Suppressor macrophage treated with lipopolysaccharide for 1 hour (primary cell): ENCODE data around the gene NSG1.

ENCODE experiments used
- DNase-seq, 3 donors: peaks; one replicate each; pipeline ENCODE4 v3.0.0-alpha.2; 2020 to 2022

NSG1 gene

DNA sequence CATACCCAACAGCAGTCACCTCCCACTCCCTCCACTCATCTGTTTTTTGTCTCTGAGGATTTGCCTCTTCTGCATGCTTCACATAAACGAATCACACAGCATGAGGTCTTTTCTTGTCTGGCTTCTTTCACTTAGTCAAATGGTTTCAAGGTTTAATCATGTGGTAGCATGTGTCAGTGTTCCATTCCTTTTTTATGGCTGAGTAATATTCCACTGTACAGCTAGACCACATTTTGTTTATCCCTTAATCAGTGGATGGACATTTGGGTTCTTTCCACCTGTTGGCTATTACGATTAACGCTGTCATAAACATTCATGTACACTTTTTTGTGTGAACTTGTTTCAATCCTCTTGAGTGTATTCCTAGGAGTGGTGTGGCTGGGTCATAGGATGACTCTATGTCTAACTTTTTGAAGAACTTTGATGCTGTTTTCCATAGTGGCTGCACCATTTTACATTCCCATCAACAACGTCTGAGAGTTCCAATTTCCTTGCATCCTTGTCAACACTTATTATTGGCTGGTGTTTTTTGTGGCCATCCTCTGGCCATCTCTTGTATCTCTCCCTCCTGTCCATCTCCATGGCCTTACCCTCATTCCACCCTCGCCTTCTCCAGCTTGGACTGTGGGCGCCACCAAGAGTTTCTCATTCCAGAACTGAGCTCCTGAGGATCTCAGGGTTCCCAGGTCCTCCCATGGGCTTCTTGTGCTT lies 12.4 kb upstream of the NSG1 start:
- DNase-seq: no peak

DNA sequence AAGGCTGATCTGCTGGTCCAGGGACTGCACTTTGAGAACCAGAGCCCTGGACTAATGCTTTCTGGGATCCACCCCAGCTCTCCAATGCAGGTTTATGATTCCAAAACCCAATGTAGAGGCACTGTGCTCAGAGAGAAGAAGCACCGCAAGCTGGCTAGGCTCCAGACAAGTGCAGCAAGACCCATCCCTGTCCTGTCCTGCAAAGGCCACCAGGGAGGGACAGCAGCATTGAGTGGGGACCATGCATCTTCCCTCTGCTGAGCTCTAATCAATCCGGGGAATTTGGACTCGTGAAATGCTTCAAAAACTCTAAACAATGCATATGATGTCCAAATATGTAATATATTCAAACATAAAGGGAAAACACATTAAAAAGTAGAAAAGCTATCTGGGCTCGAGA lies 10.8 kb upstream of the NSG1 start:
- DNase-seq: no peak

DNA sequence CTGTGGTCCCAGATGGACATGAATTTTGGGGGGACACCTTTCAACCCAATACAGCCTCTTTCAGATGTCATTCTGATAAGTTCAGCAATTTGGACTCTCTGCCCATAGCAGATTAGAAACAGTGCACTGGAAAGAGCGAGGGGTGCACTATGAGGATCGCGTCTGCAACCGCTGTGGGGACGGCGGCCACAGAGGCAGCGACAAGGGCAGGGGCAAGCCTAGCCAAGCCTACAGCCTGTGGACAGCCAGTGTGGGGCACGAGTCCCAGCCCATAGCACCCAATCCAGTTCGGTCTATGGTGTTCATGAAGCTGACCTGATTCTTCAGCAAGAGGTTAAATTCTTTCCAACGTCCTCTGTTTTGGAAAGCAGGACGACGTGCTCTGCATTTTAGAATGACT lies 9.7 kb upstream of the NSG1 start:
- no peak for DNase-seq

DNA sequence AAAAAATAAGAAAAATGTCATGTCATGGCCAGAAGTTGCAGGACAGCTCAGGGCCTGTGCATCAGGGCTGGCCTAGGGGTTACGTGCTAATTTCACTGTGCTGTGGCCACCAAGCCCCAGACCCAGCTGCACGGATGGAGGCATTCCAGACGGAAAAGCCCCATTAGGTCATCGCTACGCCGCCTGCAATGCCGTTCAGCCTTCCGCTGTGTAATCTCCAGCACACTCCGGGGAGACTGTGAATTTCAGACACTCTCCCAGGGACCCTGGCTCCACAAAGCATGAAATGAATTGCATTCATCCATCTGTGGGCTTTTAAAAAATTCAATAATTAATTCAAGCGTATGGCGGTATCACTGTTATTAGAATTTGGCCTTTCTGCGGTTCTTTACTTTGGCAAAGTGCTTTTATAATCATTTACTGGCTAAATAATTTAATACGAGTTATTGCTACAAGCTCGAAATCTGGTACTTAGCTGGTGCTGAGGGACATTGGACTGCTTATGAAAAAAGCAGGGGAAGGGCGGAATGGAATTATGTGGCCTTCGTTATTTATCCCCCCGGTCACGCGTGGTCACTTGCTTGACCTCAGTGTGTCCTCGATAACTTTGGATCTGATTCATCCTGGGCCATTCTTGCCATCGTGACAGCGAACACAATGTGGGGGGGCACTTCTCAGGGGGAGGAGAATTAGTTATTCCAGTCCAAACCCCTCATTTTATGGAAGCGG lies 9.0 kb upstream of the NSG1 start:
- no peak for DNase-seq

DNA sequence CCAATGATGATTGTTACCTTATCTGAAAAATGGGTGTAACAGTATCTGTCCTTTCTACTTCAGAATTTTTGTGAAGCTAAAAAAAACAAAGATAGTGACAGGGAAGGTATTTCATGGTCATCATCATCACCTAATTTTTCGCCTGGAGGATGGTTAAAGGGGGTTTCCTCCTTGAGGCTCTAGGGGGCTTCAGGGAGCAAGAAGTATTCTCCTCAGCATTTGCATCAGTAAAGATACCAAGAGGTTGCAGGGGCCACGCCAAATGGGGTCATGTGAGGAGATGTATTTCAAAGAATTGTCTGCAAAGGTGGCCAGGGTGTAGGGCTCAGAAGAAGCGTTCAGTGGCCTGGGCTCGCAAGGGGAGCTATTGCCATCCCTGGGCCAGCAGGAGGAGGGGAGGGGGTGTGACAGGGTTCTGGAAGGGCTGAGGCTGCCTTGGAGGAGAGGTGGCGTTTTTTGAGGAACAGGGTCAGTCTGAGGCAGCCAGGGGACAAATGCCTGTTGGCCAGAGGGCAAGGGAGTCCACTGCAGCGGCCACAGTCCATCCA lies 7.3 kb upstream of the NSG1 start:
- no peak for DNase-seq

DNA sequence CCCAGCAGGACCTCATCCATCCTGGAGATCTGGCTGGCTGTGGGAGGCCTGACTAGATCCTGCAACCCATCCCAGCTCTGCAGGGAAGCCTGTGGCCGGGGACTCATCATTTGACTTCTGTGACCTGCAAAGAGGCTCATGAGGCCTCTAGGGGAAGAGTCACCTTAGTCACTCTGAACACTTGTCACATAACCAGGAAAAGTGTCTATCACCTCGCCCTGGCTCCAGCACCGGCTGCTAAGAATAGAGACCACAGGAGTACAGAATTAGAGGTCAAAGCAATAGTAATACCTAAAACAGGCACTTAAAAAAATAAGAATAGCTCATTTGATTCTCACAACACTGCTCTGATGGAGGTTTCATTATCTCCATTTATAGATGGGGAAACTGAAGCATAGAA lies 3.8 kb upstream of the NSG1 start:
- DNase-seq: no peak

DNA sequence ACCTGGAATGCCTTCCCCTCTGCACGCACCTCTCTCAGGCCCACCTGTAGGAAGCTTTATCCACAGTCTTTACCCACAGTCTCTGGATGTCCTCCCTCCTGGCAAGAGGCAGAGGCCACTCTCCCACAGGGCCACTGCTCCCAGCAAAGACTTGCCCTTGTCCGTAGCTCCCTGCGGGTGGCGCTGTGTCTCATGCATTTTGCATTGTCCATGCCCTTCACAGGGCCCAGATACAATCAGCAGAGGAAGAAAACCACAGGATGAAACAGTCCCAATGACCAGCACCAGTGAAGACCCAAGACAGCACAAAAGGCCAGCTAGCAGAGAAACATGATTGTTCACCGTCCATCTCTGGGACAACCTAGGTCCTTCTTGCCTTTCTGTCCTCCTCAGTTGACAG lies 2.1 kb upstream of the NSG1 start:
- DNase-seq: peak in 1 of 3 donors; percentile 7

DNA sequence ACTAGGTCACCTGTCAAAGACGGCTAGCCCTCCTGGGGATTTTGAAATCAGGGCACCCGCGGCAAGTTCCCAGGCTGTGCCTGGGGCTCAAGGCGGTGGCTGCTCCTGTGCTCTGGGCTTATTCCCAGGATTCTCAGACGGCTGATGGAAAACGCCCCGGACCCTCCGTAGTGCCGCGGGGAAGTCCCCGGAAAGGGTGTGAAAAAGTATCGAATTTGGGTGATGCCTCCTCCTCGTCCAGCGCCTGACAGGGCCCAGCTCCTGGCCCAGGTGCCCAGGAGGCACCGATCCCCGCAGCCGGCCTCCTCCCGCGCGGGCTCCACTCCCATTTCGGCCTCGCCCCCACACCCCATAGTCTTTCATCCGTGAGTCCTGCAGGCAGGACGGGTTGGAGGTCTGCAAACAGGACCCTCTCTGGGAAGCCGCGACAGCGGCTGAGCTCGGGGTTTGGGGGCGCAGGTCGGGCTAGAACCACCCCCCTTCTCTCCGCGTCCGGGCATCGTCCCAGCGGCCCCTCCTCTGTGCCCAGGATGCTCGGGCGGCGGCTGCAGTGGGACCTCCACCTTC lies 1.1 kb upstream of the NSG1 start:
- no peak for DNase-seq

DNA sequence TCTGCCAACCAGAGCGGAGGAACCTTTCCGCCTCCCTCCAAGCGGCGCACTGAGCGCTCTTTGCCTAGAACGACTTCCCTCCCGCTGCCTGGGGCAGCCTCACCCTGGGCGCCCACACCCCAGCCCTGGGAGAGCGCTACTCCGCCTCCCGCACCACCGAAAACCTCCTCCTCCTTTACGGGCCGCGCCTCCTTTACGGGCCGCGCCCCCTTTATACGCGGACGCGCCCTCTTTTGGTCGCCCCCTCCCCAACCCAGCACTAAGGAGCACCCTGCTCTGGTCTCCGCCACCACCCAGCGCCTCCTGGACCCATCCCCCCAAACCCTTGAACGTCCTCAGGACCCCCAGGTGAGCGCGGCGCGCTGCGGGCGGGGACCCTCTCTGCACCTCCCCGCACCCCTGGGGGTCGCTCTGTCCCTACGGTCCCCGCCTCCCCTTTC lies 586 bp upstream of the NSG1 start:
- no peak for DNase-seq

DNA sequence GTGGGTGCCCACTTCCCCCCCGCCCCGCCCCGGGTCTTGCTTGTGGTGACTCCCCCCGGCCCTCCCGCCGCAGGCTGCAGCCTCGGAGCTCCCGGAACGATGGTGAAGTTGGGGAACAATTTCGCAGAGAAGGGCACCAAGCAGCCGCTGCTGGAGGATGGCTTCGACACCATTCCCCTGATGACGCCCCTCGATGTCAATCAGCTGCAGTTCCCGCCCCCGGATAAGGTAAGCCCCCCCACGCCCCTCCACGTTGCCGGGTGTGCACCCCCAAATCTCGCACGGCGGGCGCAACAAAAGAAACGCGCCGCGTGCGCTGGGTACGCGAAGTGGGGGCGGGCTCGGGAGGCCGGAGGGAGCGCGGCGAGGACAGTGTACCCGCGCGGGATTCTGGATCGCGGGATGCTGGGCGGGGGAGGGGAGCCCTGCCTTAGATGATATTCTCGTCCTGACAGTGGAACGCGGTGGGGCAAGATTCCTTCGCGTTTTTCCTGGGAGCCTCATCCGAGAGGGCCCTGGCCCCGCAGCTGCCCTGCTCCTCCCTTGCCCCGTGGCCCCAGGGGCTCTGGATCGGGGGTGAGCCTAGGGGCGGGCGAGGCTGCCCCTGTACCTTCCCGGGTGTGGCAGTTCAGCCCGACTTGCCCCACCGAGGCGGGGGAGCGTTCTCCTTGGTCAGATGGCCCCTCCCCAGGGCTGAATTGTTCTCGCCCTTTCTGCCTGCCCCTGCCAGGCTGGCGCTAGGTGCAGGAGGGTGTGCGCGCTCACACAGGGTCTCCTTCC lies 819 bp downstream of the NSG1 start:
- DNase-seq: no peak

DNA sequence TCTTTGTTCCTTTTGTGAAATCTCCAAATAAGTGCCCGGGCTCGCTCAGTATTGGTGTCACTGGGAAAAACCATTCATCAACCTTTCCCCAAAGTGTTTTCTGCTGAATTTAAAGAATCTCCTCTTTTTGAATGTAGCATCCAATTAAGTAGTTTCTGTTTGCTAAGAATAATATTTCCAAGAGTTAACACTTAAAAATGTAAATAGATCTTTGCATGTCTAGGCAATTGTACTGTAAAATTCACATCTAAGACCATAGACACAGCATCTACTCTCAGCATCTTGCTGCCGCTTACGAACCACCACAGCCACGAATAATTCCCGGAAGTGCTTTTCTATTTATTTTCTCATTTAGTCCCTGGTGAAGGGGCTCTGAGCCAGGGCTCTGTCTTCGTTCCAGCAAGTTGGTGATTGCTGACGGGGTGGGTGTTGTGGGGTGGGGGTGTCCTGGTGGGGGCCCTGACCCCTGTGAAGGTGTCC lies 1.4 kb downstream of the NSG1 start:
- DNase-seq: no peak

DNA sequence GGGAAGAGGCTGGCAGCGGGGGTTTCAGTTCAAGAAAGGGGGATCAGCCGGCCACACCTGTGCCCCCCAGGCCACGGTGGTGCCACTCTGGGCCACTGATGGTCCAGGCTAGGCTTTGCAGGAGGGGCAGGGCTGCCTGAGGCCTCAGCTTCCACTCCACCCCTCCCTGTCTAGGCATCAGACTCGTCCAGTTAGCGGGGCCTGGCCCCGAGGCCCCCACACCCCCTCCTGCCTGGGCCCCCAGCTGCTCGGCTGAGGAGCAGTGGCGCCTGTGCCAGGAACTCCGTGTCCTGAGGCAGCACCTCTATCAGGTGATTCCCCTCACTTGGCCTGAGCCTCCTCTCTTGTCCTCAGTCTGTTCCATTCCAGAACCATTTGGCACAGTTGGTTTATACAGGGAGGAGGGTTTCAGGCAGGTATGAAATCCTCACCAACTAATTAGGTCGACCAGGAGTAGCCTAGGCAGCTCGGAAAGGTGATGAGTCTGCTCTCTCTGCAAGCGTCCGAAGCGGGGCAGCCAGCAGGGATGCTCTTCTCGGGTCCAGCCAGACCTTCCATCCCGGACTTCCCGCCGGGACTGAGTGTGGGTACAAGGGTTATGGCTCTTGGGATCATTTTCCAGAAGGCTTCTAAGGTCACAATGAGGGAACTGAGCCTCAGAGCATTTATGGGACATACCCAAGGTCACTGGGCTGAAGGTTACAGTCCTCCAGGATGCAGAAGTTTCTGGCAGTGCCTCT lies 2.1 kb downstream of the NSG1 start:
- no peak for DNase-seq

DNA sequence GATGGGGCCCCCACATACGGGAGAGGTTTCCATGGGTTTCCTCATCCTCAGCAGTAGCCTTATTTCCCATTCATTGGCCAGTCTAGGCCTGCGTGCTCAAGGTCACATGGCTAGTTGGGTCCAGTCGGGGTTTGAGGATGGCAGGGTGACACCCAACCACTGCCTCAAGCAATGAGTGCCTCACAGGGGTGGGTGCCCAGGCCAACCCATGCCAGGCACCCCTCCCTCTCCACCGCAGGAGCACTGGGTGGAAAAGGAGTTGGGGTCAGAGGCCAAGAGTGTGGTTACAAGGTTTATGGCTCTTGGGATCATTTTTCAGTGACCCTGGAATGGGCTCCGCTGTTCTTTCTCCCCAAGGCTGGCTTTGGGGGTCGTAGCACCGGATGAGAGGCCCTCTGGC lies 3.1 kb downstream of the NSG1 start:
- no peak for DNase-seq

DNA sequence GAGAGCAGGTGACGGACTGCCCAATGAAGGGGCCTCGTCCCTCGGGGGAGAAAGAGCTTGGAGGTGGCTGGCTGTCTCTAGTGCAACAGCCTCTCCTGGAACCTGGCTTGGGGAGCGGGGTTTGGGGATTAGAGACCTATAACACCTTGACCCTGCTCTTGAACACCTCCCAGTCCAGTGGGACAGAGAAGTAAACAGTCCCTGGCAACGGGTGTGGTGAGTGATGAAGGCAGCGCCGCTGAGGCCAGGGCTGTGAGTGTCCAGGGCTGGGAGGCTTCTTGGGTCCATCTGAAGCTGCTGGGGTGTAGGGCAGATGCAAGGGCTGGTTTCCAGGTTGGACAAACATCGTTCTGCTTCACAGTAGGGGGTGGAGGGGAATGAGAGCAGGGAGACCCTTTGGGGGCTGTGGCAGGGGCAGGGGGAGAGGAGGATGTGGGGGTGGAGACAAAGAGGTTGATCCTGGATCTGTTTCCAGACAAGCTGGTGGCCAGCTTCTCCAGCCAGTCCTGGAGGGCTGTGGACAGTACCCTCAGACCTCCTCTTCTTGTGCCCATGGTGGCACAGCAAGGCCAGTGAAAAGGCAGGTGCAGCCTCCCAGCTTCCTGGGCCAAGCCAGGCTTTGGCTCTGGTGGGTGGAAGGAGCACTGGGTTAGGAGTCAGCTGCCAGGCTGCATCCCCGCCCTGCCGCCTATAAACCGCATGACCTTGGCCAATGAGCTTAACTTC lies 3.8 kb downstream of the NSG1 start:
- DNase-seq: no peak

DNA sequence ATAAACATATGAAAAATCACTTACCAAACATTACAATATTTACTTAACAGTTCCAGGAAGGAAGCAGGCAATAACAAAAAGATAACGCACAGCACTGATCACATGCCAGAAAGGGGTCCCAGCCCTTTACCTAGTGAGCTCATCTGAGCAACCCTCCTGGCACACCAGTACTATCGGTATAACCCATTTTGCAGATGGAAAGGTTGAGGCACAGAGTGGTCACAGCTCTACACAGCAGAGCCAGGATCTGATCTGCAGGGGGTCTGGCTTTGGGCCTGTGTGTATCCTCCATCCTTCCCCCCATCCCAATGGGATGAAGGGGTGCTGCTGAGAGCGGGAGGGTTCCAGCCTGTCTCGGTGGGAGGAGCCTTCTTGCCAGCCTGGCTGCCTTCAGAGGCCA lies 5.0 kb downstream of the NSG1 start:
- DNase-seq: no peak

DNA sequence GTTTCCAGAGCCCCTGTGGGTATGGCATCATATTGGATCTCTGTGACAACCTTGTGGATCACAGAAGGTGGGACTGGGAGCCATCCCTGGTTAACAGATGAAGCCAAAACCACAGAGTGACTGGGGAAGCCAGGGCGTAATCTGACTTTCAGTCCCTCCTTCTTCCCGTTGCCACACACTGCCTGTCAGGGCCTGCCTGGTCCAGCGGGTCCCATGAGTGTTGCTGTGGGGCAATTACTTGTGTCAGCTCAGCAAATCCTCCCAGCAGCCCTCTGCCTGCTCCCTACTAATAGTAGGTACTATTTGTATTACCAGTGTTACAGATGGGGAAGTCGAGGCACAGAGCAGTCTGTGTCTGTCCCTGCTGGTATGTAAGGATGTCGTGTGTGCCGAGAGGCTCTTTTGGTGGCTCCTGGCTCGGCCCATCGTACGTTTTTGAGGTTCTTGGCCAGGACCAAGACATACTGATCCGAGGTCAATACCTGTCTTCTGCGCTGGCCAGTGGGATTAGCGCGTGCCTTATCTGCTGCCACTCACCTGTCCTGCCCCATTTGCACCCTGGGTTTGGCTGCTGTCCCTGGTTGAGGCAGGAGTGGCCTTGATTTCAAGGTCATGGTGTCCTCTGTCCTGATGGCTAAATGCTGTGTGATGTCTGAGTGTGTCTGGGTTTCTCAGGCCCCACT lies 5.7 kb downstream of the NSG1 start:
- DNase-seq: no peak

DNA sequence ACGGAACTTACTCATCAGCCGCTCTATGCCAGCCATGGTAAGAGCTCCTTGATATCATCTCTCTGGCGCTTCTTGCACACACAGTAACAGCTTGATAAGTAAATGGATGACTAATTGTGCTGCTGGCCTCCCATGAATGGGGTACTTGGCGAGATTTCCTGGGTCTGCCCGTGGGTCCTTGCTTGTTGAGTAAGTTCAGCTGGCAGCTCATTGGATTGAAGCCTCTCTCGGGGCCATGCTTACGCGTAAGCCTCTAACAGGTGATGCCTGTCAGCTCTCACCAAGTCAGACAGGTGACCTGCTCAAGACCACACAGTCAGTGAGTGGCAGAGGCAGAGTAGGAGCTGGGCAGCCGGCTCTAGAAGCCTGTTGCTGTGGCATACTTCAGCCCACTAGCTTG lies 7.7 kb downstream of the NSG1 start:
- no peak for DNase-seq

DNA sequence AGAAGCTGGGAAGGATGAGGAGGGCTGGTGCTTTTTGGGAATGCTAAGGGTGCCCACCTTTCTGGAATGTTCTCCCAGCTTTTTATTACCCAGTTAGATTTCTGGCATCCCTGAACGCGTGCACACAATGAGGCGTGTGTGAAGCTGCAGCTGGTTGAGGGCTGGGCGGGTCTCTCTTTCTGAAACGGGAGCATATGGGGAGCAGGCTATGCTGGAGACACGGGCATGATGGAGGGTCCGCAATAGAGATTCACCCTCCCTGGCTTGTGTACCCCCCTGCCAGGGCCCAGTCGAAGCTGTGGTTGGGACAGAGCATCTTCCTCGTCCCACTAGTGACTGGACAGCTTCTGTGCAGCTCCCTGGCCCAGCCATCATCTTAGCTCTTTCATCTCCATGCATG lies 8.5 kb downstream of the NSG1 start:
- no peak for DNase-seq

DNA sequence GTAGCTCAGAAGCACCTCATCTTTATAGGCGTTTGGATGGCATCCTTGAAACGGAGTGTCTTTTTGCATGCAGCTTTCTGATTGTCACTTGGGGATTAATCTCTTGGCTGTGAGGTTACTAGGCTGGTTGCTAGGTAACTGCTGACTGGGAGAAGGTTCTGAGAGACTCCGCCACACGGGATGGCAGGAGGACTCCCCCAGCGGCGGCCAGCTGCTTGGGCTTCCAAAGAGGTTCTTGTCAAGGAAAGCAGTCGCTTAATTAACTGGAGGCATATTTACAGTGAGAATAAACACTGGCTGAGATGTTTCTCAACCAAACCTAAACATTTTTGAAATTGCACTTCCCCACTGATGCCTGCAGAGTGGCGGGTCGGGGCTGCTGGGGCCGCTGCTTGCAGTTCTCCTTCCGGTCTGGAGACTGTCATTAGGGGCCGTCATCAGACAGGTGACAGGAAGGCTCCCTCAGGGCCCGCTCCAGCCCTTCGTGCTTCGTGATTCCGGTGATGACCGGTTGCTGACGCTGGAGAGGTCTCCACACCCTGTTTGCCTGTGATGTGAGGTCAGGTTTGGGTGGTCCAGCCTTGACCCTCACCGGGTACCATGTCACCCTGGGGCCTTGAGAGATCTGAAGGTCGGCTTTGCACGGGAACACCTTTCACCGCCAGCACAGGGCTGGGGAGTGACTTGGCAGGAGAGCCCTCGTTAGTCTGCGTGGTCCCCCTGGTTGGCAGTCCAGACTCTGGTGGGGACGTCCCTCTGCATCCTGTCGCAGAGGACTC lies 9.1 kb downstream of the NSG1 start:
- DNase-seq: no peak
